DMS153 treated with DMSO at 0.1 percent for 48 hours (cell line): Measurements from ENCODE around the gene FLT3.

Experiments used
- DNase-seq: peaks from one replicate; lab custom pipeline; 2025; ENCODE audit not compliant: unreplicated experiment; lab: John Stamatoyannopoulos, UW

FLT3 gene

GRCh38 chr13:27963491-27963890, 136.9 kb downstream of the FLT3 start:
- no peak for DNase-seq

DNA sequence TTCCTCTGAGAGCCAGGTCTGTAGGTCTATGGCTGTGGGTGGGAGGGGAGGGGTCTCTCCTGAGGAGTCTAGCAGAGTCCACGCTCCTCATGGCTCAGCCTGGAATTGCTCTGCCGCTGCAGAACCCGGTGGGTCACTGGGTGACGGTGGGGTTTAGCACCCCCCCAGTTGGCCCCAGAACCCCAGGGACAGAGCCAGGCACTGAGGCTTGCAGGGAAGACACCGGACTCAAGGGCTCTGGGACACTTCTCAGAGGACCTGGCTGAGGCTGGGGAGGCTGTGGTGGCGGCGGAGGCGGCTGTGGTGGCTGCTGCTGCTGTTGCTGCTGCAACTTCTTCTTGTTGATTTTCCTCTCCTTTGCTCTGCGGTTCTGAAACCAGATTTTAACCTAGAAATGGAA, 137.4 kb downstream of the FLT3 start:
- no peak for DNase-seq

- DNase-seq = no peak
Observed at GRCh38 chr13:27962128-27962841, 138.1 kb downstream of the FLT3 start.

DNA sequence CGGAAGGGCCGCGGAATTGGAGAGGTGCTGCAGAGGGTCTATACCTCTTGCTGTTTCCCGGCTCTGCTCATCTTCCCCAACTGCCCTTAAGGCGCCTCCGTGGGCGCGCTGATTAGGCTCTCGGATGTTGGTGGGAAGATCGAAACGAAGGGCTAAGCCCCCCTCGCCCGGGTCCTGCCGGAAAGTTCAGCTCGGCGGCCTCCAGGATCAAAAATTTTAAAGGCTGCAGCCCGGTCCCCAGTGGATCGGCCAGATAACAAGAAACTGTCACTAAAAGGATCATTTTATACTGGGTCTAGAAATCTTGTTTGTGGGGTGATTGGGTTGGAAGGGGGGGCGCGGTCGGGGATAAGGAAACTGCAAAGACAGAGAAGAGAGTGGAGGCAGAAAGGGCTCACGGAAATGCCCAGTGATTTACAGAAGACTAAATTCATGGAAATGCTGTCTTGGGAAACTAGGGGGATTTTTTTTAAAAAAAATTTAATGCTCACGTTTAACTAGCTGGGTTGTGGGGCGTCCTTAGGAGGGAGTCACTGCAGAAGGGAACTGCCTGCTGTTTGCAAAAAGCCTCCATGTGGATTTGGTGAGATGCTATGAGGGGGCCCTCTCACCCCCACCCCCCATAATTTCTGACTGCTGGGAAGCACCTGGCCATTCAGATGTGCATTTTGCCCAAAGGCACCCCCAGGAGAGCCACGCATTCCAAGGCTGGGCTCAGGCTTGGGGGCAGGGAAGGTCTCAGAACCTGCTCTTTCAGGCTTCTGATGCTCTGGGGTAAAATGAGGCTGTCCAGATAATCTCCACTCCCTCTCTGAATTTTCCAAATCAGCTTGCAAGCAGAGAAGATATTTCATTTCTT, 138.9 kb downstream of the FLT3 start:
- no peak for DNase-seq

DNA sequence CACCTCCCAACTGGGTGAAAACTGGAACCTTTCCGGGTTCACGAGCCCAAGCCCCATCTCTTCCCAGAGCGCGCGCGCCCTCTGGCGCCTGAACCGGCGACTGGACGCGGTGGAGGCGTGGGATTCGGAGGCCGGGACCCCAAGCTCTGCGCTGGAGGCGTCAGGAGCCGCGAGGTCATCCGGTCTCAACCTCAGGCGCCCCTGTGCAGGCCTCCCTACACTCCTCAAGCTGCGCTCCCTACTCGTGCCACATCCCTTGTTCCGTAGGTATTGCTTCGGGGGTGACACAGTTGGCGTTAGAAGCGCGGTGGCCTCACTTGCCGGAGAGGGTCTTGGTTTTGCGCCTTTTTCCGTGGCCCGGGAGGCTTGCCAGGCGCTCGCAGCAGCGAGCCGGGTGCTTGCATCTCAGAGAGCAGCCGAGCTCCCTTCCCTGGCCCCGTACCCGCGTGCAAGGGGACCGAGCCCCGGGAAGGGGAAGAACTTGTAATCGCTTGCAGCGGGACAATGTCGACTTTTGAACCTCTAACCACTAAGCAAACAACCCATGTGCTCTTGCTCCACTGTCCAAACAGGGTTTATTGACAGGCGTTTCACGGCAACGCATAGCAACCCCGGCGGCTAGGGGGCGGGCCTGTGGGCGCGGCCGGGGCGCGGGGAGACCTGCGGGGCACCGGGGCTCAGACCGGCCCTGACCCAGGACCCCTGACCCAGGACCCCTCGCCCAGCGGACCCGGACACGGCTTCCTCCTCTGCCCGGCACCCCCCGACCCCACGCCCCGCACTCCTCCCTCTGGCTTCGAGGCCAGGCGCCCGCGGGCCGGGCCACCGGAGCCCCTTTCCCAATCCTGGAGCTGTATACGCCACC, 139.8 kb downstream of the FLT3 start:
- DNase-seq = peak; percentile 74

GRCh38 chr13:27959976-27960361, 140.4 kb downstream of the FLT3 start:
- DNase-seq = no peak

DNA sequence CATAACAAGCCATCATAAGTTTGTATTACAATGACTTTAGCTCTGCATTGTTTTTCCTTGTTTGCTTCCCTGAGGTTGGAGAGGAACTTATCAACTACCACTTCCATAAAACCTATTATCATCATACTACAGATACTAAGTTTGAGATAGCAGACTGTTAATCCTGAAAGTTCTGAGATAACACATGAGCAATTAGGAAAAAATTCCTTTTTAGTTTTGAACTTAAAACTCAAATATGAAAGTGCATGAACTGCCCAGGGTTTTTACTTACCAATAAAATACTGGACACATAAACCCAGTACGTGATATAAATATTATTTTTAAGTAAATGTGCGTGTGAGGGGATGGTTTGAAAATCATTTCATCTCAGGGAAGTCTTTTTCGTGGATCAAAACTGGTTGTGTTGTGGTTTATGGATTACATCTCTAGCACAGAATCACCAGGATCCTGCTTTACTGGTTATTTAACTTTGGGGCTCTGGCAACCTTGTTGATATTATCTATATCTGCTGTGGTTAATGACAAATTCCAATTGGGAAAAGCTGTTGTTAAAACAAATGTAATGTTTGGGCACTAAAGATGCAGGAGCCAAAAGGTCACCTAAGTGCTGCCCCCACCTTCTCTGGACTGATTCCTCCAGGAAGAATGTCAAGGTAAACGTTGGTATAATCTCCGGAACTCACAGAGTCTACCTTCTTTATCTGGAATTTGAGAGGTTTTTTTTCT, 143.6 kb downstream of the FLT3 start:
- DNase-seq = no peak

GRCh38 chr13:27955014-27955591, 145.3 kb downstream of the FLT3 start:
- no peak for DNase-seq

DNA sequence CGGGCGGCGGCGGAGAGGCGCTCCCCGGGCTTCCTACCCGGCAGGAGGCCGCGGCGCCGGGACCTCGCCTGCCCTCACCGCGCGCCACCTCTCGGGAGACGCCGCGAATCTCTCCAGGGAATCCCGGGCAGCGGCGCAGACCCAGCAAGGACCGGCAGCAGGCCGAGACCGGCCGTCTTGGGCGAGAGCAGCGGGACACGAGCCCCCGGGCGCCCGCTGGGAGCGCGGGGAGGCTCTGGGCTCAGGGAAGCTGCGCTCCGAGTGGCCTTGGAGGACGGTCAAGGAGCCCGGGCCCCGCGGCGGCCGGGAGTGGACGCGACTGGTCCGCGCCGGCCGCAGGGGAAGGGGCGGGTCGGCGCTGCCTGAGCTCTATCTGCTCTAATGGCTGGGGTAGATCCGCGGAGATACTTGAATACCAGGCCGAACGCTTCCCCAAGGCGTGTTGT, 145.9 kb downstream of the FLT3 start:
- DNase-seq = no peak

- peak; percentile 72 for DNase-seq
Observed at GRCh38 chr13:27953676-27954405, 146.5 kb downstream of the FLT3 start.
